ENCODE measurements around the gene PDSS2.

Gene PDSS2

GRCh38 chr6:107409942-107410341, 49.4 kb downstream of the PDSS2 start:
- no peak for TF ChIP-seq CTCF (IDR thresholded peaks at IDR 0.05; ENCODE audit: extremely low read depth, missing control alignments)
- no peak for DNase-seq (ENCODE audit: low spot score)

- no peak for DNase-seq (ENCODE audit: low spot score)
- TF ChIP-seq CTCF (IDR thresholded peaks at IDR 0.05; ENCODE audit: extremely low read depth, missing control alignments): no peak
Observed at GRCh38 chr6:107408714-107409113, 50.6 kb downstream of the PDSS2 start.

GRCh38 chr6:107405002-107405401, 54.4 kb downstream of the PDSS2 start:
- TF ChIP-seq CTCF (IDR thresholded peaks at IDR 0.05; ENCODE audit: extremely low read depth, missing control alignments): no peak
- no peak for DNase-seq (ENCODE audit: low spot score)

- no peak for TF ChIP-seq CTCF (IDR thresholded peaks at IDR 0.05; ENCODE audit: extremely low read depth, missing control alignments)
- DNase-seq (ENCODE audit: low spot score): no peak
Observed at GRCh38 chr6:107402533-107402932, 56.8 kb downstream of the PDSS2 start.

GRCh38 chr6:107401573-107401972, 57.8 kb downstream of the PDSS2 start:
- DNase-seq (ENCODE audit: low spot score): no peak
- no peak for TF ChIP-seq CTCF (IDR thresholded peaks at IDR 0.05; ENCODE audit: extremely low read depth, missing control alignments)

- TF ChIP-seq CTCF (IDR thresholded peaks at IDR 0.05; ENCODE audit: extremely low read depth, missing control alignments): no peak
- no peak for DNase-seq (ENCODE audit: low spot score)
Observed at GRCh38 chr6:107400616-107401147, 58.7 kb downstream of the PDSS2 start.

GRCh38 chr6:107399935-107400334, 59.4 kb downstream of the PDSS2 start:
- TF ChIP-seq CTCF (IDR thresholded peaks at IDR 0.05; ENCODE audit: extremely low read depth, missing control alignments): no peak
- DNase-seq (ENCODE audit: low spot score): no peak
